ENCODE measurements around the gene CASK. TPM values are rescaled to one million over a fixed set of nuclear protein-coding genes. Genes with fewer than 3 reads are reported as not detected.

The CASK gene
- total RNA-seq, 2 experiments from 2014 or later: 39.9 to 44.6 TPM

- Histone ChIP-seq H3K27ac (ENCODE audit: low read depth in 1 of 2, low read length in 2 of 2) (no peak overlapping the region), H3K27me3 (ENCODE audit: control insufficient read depth in 1 of 2, insufficient read depth in 2 of 2, low read length in 2 of 2) (no peaks in the 10 kb centered on the region), H3K4me3 (ENCODE audit: low read length) (no peak overlapping the region), H3K4me1 (ENCODE audit: insufficient read depth, low read length) (peaks cover 4% of the 10 kb centered on the region), H3K9me3 (ENCODE audit: control insufficient read depth in 1 of 2, insufficient read depth in 1 of 2, low read length in 2 of 2) (peaks cover 0 to 2% of the 10 kb centered on the region in 2 experiments), H3K36me3 (ENCODE audit: insufficient read depth, low read length) (peaks cover 2% of the 10 kb centered on the region)
- peaks cover 35% of the 10 kb centered on the region for H3K4me1 Mint-ChIP-seq (ENCODE audit: low read depth)
- CTCF ChIA-PET: no interaction called here
- no peaks in the 10 kb centered on the region for H3K27me3 Mint-ChIP-seq
- TF ChIP-seq CTCF (IDR thresholded peaks at IDR 0.05): no peak
- no peak for DNase-seq
- ATAC-seq (ENCODE audit: poor library complexity): no peak
- H3K4me3 Mint-ChIP-seq: no peak overlapping the region
- POLR2A ChIA-PET: no interaction called here
- peaks cover 2% of the 10 kb centered on the region for H3K9me3 Mint-ChIP-seq
- peaks cover 44% of the 10 kb centered on the region for H3K36me3 Mint-ChIP-seq (ENCODE audit: low read depth)
- intact Hi-C loops (cut with DNase I, micrococcal nuclease): no loop called here
- no peak overlapping the region for H3K27ac Mint-ChIP-seq
These were observed 95.5 kb downstream of the CASK start for GRCh38 chrX:41827886-41828285.

GRCh38 chrX:41825796-41826195 lies 97.6 kb downstream of the CASK start:
- no peak overlapping the region for H3K27ac Mint-ChIP-seq
- peaks cover 48% of the 10 kb centered on the region for H3K36me3 Mint-ChIP-seq (ENCODE audit: low read depth)
- no peak for TF ChIP-seq CTCF (IDR thresholded peaks at IDR 0.05)
- H3K4me3 Mint-ChIP-seq: no peak overlapping the region
- no peaks in the 10 kb centered on the region for H3K27me3 ChIP-seq (ENCODE audit: control insufficient read depth in 1 of 2, insufficient read depth in 2 of 2, low read length in 2 of 2)
- H3K4me1 ChIP-seq (ENCODE audit: insufficient read depth, low read length): no peaks in the 10 kb centered on the region
- peaks cover 4% of the 10 kb centered on the region for H3K9me3 Mint-ChIP-seq
- H3K9me3 ChIP-seq (ENCODE audit: control insufficient read depth in 1 of 2, insufficient read depth in 1 of 2, low read length in 2 of 2): peaks cover 0 to 9% of the 10 kb centered on the region in 2 experiments
- peaks cover 23% of the 10 kb centered on the region for H3K4me1 Mint-ChIP-seq (ENCODE audit: low read depth)
- H3K4me3 ChIP-seq (ENCODE audit: low read length): no peak overlapping the region
- no peaks in the 10 kb centered on the region for H3K27me3 Mint-ChIP-seq
- ATAC-seq (ENCODE audit: poor library complexity) (no peak), DNase-seq (no peak)
- CTCF ChIA-PET: no interaction called here
- H3K27ac ChIP-seq (ENCODE audit: low read depth in 1 of 2, low read length in 2 of 2): no peak overlapping the region
- intact Hi-C loops (cut with DNase I, micrococcal nuclease): no loop called here
- H3K36me3 ChIP-seq (ENCODE audit: insufficient read depth, low read length): peaks cover 1% of the 10 kb centered on the region
- POLR2A ChIA-PET: no interaction called here

- POLR2A ChIA-PET: no interaction called here
- DNase-seq: no peak
- no peak for TF ChIP-seq CTCF (IDR thresholded peaks at IDR 0.05)
- H3K4me3 ChIP-seq (ENCODE audit: low read length): no peak overlapping the region
- no peaks in the 10 kb centered on the region for H3K27me3 ChIP-seq (ENCODE audit: control insufficient read depth in 1 of 2, insufficient read depth in 2 of 2, low read length in 2 of 2)
- peaks cover 0 to 9% of the 10 kb centered on the region in 2 experiments for H3K9me3 ChIP-seq (ENCODE audit: control insufficient read depth in 1 of 2, insufficient read depth in 1 of 2, low read length in 2 of 2)
- intact Hi-C loops (cut with DNase I, micrococcal nuclease): no loop called here
- H3K27ac Mint-ChIP-seq: no peak overlapping the region
- ATAC-seq (ENCODE audit: poor library complexity): no peak
- peaks cover 22% of the 10 kb centered on the region for H3K4me1 Mint-ChIP-seq (ENCODE audit: low read depth)
- CTCF ChIA-PET: no interaction called here
- H3K36me3 Mint-ChIP-seq (ENCODE audit: low read depth): peaks cover 46% of the 10 kb centered on the region
- no peak overlapping the region for H3K4me3 Mint-ChIP-seq
- peaks cover 4% of the 10 kb centered on the region for H3K9me3 Mint-ChIP-seq
- H3K27me3 Mint-ChIP-seq: no peaks in the 10 kb centered on the region
- no peak overlapping the region for H3K27ac ChIP-seq (ENCODE audit: low read depth in 1 of 2, low read length in 2 of 2)
- no peaks in the 10 kb centered on the region for H3K4me1 ChIP-seq (ENCODE audit: insufficient read depth, low read length)
- no peaks in the 10 kb centered on the region for H3K36me3 ChIP-seq (ENCODE audit: insufficient read depth, low read length)
These were observed 98.8 kb downstream of the CASK start for GRCh38 chrX:41824551-41824950.
